Psoas muscle (tissue), 8 donors: ENCODE data around the gene TEX54. TPM values are rescaled to one million over a fixed set of nuclear protein-coding genes. Genes with fewer than 3 reads are reported as not detected.
A peak's percentile ranks its signal among the peaks of the same experiment; 100 is the strongest.

Source experiments
- ATAC-seq, 4 donors: fragments of 200-7000 bp; cut with Tn5 transposase; one replicate each; pipeline ENCODE4 v1.9.1; 2020; ENCODE audit warnings: moderate library complexity in 3 of 4, mild to moderate bottlenecking in 2 of 4
- DNase-seq, 2 donors: peaks; one replicate each; pipeline ENCODE4 v3.0.0-alpha.2; 2020
- H3K27ac ChIP-seq: fragments of 200-600 bp; one replicate; pipeline ENCODE4 v1.8.0; 2022
- H3K27me3 ChIP-seq, 3 donors: fragments of 200-600 bp in 1 of 3; one replicate each; pipeline versions ENCODE4 v1.6.1 to v1.8.0; 2013 to 2022; ENCODE audit warnings: low read length in 2 of 3, mild to moderate bottlenecking in 2 of 3, moderate library complexity in 1 of 3; ENCODE audit not compliant: insufficient read depth in 3 of 3
- H3K36me3 ChIP-seq, 2 donors: fragments of 200-600 bp in 1 of 2; one replicate each; pipeline versions ENCODE4 v1.6.1 to v1.8.0; 2013 to 2022; ENCODE audit warnings: low read depth in 1 of 2, mild to moderate bottlenecking in 1 of 2, moderate library complexity in 1 of 2; ENCODE audit not compliant: insufficient read depth in 1 of 2
- H3K4me1 ChIP-seq: fragments of 200-600 bp; one replicate; pipeline ENCODE4 v1.8.0; 2022
- H3K4me3 ChIP-seq: fragments of 200-600 bp; one replicate; pipeline ENCODE4 v1.8.0; 2022; ENCODE audit warnings: mild to moderate bottlenecking
- H3K9me3 ChIP-seq: fragments of 200-600 bp; one replicate; pipeline ENCODE4 v1.8.0; 2022
- CTCF ChIP-seq: fragments of 200-600 bp; IDR thresholded peaks from one replicate; pipeline ENCODE4 v1.8.0; 2022; ENCODE audit warnings: antibody characterized with exemption
- WGBS, 3 donors: extraction: QIAGEN DNeasy Blood & Tissue Kit; methylation state at CpG; one replicate each; pipeline versions ENCODE4 v1.1.6 to v1.1.7; 2013; 5-methylcytosine and 5-hydroxymethylcytosine counted together
- intact Hi-C, 2 donors: fragments of 100-400 bp; cut with DNase I; formaldehyde crosslinking; loops; one replicate each; pipeline versions ENCODE4 v1.11.0 to v1.14.2; 2022
- polyA plus RNA-seq, 3 donors: library from polyadenylated mRNA; stranded (reverse); fragments of 200-250 nt; gene quantifications; one replicate each; pipeline ENCODE4 v1.2.3, GENCODE V29; 2013
- total RNA-seq, 4 donors: library from RNA; stranded (reverse); fragmentation: NEBNext Ultra II Directional in 2 of 4; extraction: Animal tissue kit (Norgen Biotek cat#: 25700) in 2 of 4; gene quantifications; one replicate each; pipeline versions ENCODE4 v1.2.1 to v1.2.4, GENCODE V29; 2021 to 2023
- donor health status: healthy with polysubstance abuse.
- donor health status: DM: no; HTN: no; CAD: no; lungs with moderate emphysema.
- donor health status: Bipolar disorder and iron deficiency.
- donor health status: healthy.
- donor health status: DM: yes; HTN: yes; CAD: no.
- donor health status: DM: no; HTN: no; CAD: no.
- donor health status: DM: no; HTN: no; CAD: no.
- donor health status: DM: yes; HTN: yes; CAD: no.

TEX54 gene
- total and polyA plus RNA-seq, 7 donors: not detected

DNA sequence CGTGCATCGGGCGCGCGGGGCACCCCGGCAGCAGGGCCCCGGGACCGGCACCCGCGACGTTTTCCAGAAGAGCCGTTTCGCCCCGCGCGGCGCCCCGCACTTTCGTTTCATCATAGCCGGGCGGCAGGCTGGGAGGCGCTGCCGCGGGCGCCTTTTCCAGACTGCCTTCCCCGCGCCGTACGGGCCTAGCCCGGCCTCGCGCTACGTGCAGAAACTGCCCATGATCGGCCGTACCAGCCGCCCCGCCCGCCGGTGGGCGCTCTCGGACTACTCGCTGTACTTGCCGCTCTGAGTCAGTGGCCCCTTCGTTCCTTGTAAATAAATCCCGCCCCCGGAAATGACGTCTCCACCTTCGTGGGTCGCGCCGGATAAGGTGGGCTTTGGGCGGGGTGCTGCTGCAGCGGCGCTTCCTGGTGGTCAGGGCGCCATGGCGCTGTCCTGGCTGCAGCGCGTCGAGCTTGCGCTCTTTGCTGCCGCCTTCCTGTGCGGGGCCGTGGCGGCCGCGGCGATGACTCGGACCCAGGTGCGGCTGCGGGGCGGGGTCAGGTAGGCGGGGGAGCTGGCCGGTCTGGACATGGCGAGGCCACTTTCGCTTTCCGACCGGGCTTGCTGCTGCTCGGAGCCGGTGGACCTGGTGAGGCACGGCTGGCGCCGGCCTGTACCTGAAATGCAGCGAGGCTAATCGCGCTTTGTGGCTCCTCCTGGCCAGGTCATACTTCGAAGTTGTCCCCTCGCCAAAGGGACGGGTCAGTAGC is 45.5 kb downstream of the TEX54 start, which contains the start of gene TMEM179B:
Gene TMEM179B (plus strand): TSS at position 398 of the 755 bp plus-strand sequence. CDS start 30 bp downstream, at position 428.
- peak; percentile 97 to 98 for DNase-seq
- TF ChIP-seq CTCF: peak; percentile 39
- peak; percentile 89 to 91 (median 90) for ATAC-seq
- no peaks in the 10 kb centered on the region for H3K27me3 ChIP-seq
- H3K27ac ChIP-seq: peak within 1 kb of the TSS; percentile 99
- no peaks in the 10 kb centered on the region for H3K9me3 ChIP-seq
- peaks cover 0 to 68% of the 10 kb centered on the region in 2 donors for H3K36me3 ChIP-seq
- 0% methylated on average over 65 to 88 of the region's 88 CpGs for WGBS, 3 donors
- peak within 1 kb of the TSS; percentile 97 for H3K4me3 ChIP-seq
- H3K4me1 ChIP-seq: peaks cover 34% of the 10 kb centered on the region
- intact Hi-C loops: loop anchor here (2.0 to 5.0 kb wide), 3 partner anchors 45 to 76 kb away; partner anchors contain the start of genes STX5 (in 1 of the 2) and TEX54 (in 1 of the 2)

GRCh38 chr11:62786318-62787004 is 46.2 kb downstream of the TEX54 start:
- WGBS, 3 donors: 0 to 3% (median 1%) methylated on average over 30 to 51 of the region's 51 CpGs
- TF ChIP-seq CTCF: peak; percentile 93
- Histone ChIP-seq H3K27ac (peak overlapping the region; percentile 99), H3K9me3 (no peaks in the 10 kb centered on the region), H3K4me3 (peak overlapping the region; percentile 97), H3K36me3 (peaks cover 0 to 73% of the 10 kb centered on the region in 2 donors), H3K27me3 (no peaks in the 10 kb centered on the region), H3K4me1 (peaks cover 34% of the 10 kb centered on the region)
- ATAC-seq (peak; percentile 80 to 84 (median 84)), DNase-seq (peak; percentile 91 to 95)
- intact Hi-C loops: loop anchor here (2.0 to 5.0 kb wide), 3 partner anchors 46 to 76 kb away; partner anchors contain the start of genes STX5 (in 1 of the 2) and TEX54 (in 1 of the 2)

- no peak for TF ChIP-seq CTCF
- ATAC-seq: no peak
- intact Hi-C loops: no loop called here
Observed at GRCh38 chr11:62782753-62783152, 49.9 kb downstream of the TEX54 start.

More at GRCh38 chr11:62782753-62783152, 49.9 kb downstream of the TEX54 start:
- Histone ChIP-seq H3K36me3 (peaks cover 0 to 84% of the 10 kb centered on the region in 2 donors), H3K27me3 (no peaks in the 10 kb centered on the region), H3K4me3 (no peak overlapping the region), H3K27ac (no peak overlapping the region), H3K4me1 (peaks cover 9% of the 10 kb centered on the region), H3K9me3 (no peaks in the 10 kb centered on the region)
- WGBS, 3 donors: 91 to 95% (median 93%) methylated on average over 7 of the region's 7 CpGs
- DNase-seq: no peak

Other genes with a start within 250 kb of the TEX54 start
- 10 to 100 TPM; 14.3 to 23.7 (median 19.6) TPM for gene TUT1, start 241.3 kb downstream of the TEX54 start, total RNA-seq
- gene TUT1, start 241.3 kb downstream of the TEX54 start, polyA plus RNA-seq: 10 to 100 TPM; 12.1 to 15.5 (median 12.7) TPM
- gene MTA2, start 231.0 kb downstream of the TEX54 start, total RNA-seq: 10 to 100 TPM; 20.0 to 32.5 (median 28.6) TPM
- 10 to 100 TPM; 18.4 to 27.1 (median 26.9) TPM for gene MTA2, start 231.0 kb downstream of the TEX54 start, polyA plus RNA-seq
- gene EML3, start 220.1 kb downstream of the TEX54 start, total RNA-seq: 10 to 100 TPM; 14.1 to 19.5 (median 16.9) TPM
- 10 to 100 TPM in 2 of 3 donors, 1 to 10 TPM in 1; 7.4 to 11.3 (median 11.1) TPM for gene EML3, start 220.1 kb downstream of the TEX54 start, polyA plus RNA-seq
- gene ROM1, start 219.6 kb downstream of the TEX54 start, total RNA-seq: 1 to 10 TPM; 2.0 to 4.4 (median 3.1) TPM
- gene ROM1, start 219.6 kb downstream of the TEX54 start, polyA plus RNA-seq: 1 to 10 TPM; 3.7 to 5.5 (median 4.7) TPM
- gene B3GAT3, start 210.9 kb downstream of the TEX54 start, total RNA-seq: 10 to 100 TPM in 3 of 4 donors, 1 to 10 TPM in 1; 7.4 to 11.8 (median 11.0) TPM
- gene B3GAT3, start 210.9 kb downstream of the TEX54 start, polyA plus RNA-seq: 10 to 100 TPM; 11.7 to 37.6 (median 20.0) TPM
- 10 to 100 TPM; 59.7 to 62.2 (median 61.4) TPM for gene GANAB, start 186.2 kb downstream of the TEX54 start, total RNA-seq
- 10 to 100 TPM; 34.3 to 64.6 (median 62.0) TPM for gene GANAB, start 186.2 kb downstream of the TEX54 start, polyA plus RNA-seq
- 10 to 100 TPM; 13.5 to 20.6 (median 17.1) TPM for gene INTS5, start 179.5 kb downstream of the TEX54 start, total RNA-seq
- gene INTS5, start 179.5 kb downstream of the TEX54 start, polyA plus RNA-seq: 10 to 100 TPM in 1 of 3 donors, 1 to 10 TPM in 2; 8.1 to 19.9 (median 9.3) TPM
- gene C11orf98, start 167.6 kb downstream of the TEX54 start, total RNA-seq: 10 to 100 TPM; 29.8 to 50.9 (median 50.2) TPM
- gene C11orf98, start 167.6 kb downstream of the TEX54 start, polyA plus RNA-seq: 100 to 1,000 TPM in 1 of 3 donors, 10 to 100 TPM in 2; 87.1 to 155 (median 93.1) TPM
- gene CSKMT, start 167.5 kb downstream of the TEX54 start, total RNA-seq: 10 to 100 TPM in 2 of 4 donors, 1 to 10 TPM in 2; 3.8 to 12.8 (median 9.4) TPM
- 10 to 100 TPM in 1 of 3 donors, 1 to 10 TPM in 2; 4.8 to 11.4 (median 7.8) TPM for gene CSKMT, start 167.5 kb downstream of the TEX54 start, polyA plus RNA-seq
- 1 to 10 TPM; 5.2 to 8.8 (median 7.1) TPM for gene UQCC3, start 161.2 kb downstream of the TEX54 start, total RNA-seq
- 10 to 100 TPM in 1 of 3 donors, 1 to 10 TPM in 2; 6.4 to 16.5 (median 8.6) TPM for gene UQCC3, start 161.2 kb downstream of the TEX54 start, polyA plus RNA-seq
- 1 to 10 TPM in 3 of 4 donors, under 1 TPM in 1; 0.74 to 3.2 (median 1.9) TPM for gene LBHD1, start 160.6 kb downstream of the TEX54 start, total RNA-seq
- gene LBHD1, start 160.6 kb downstream of the TEX54 start, polyA plus RNA-seq: 1 to 10 TPM in 2 of 3 donors, under 1 TPM in 1; 0.98 to 3.6 (median 1.6) TPM
- 100 to 1,000 TPM; 102 to 204 (median 149) TPM for gene UBXN1, start 153.8 kb downstream of the TEX54 start, total RNA-seq
- 100 to 1,000 TPM; 225 to 376 (median 295) TPM for gene UBXN1, start 153.8 kb downstream of the TEX54 start, polyA plus RNA-seq
- gene LRRN4CL, start 143.3 kb downstream of the TEX54 start, total RNA-seq: 1 to 10 TPM; 2.4 to 4.8 (median 3.8) TPM
- 1 to 10 TPM; 1.8 to 3.7 (median 2.8) TPM for gene LRRN4CL, start 143.3 kb downstream of the TEX54 start, polyA plus RNA-seq
- 10 to 100 TPM; 17.0 to 45.4 (median 29.0) TPM for gene BSCL2, start 125.4 kb downstream of the TEX54 start, total RNA-seq
- gene BSCL2, start 125.4 kb downstream of the TEX54 start, polyA plus RNA-seq: 100 to 1,000 TPM in 1 of 3 donors, 10 to 100 TPM in 2; 61.5 to 174 (median 63.5) TPM
- not detected for gene GNG3, start 125.2 kb downstream of the TEX54 start, total RNA-seq
- under 1 TPM in 2 of 3 donors, not detected in 1; 0.10 to 0.39 TPM for gene GNG3, start 125.2 kb downstream of the TEX54 start, polyA plus RNA-seq
- 10 to 100 TPM; 27.2 to 39.7 (median 31.4) TPM for gene HNRNPUL2, start 105.4 kb downstream of the TEX54 start, total RNA-seq
- gene HNRNPUL2, start 105.4 kb downstream of the TEX54 start, polyA plus RNA-seq: 10 to 100 TPM; 23.8 to 35.1 (median 25.0) TPM
- gene TTC9C, start 104.4 kb downstream of the TEX54 start, total RNA-seq: 10 to 100 TPM; 14.8 to 19.6 (median 16.4) TPM
- 10 to 100 TPM; 20.2 to 30.4 (median 28.2) TPM for gene TTC9C, start 104.4 kb downstream of the TEX54 start, polyA plus RNA-seq
- gene ZBTB3, start 78.7 kb downstream of the TEX54 start, total RNA-seq: 1 to 10 TPM; 5.4 to 8.7 (median 6.5) TPM
- gene ZBTB3, start 78.7 kb downstream of the TEX54 start, polyA plus RNA-seq: 1 to 10 TPM; 1.5 to 3.5 (median 2.1) TPM
- 10 to 100 TPM; 31.7 to 44.7 (median 36.2) TPM for gene POLR2G, start 71.3 kb downstream of the TEX54 start, total RNA-seq
- 10 to 100 TPM; 44.0 to 92.6 (median 48.8) TPM for gene POLR2G, start 71.3 kb downstream of the TEX54 start, polyA plus RNA-seq
- gene TAF6L, start 61.4 kb downstream of the TEX54 start, total RNA-seq: 10 to 100 TPM; 13.5 to 19.9 (median 18.3) TPM
- gene TAF6L, start 61.4 kb downstream of the TEX54 start, polyA plus RNA-seq: 10 to 100 TPM; 18.0 to 26.5 (median 20.1) TPM
- gene TMEM179B, start 45.4 kb downstream of the TEX54 start, total RNA-seq: 10 to 100 TPM; 12.2 to 18.5 (median 16.0) TPM
- 10 to 100 TPM; 31.5 to 42.0 (median 34.4) TPM for gene TMEM179B, start 45.4 kb downstream of the TEX54 start, polyA plus RNA-seq
- 10 to 100 TPM in 1 of 4 donors, 1 to 10 TPM in 3; 6.2 to 11.5 (median 8.4) TPM for gene TMEM223, start 40.8 kb downstream of the TEX54 start, total RNA-seq
- gene TMEM223, start 40.8 kb downstream of the TEX54 start, polyA plus RNA-seq: 10 to 100 TPM; 16.6 to 37.7 (median 21.7) TPM
- gene NXF1, start 27.4 kb downstream of the TEX54 start, total RNA-seq: 10 to 100 TPM; 38.3 to 45.4 (median 41.9) TPM
- gene NXF1, start 27.4 kb downstream of the TEX54 start, polyA plus RNA-seq: 10 to 100 TPM; 36.3 to 67.0 (median 49.7) TPM
- 10 to 100 TPM; 16.0 to 24.6 (median 20.7) TPM for gene STX5, start 790 bp downstream of the TEX54 start, total RNA-seq
- 10 to 100 TPM; 18.2 to 21.1 (median 21.1) TPM for gene STX5, start 790 bp downstream of the TEX54 start, polyA plus RNA-seq
- 10 to 100 TPM; 32.9 to 74.9 (median 54.2) TPM for gene WDR74, start 6.7 kb upstream of the TEX54 start, total RNA-seq
- gene WDR74, start 6.7 kb upstream of the TEX54 start, polyA plus RNA-seq: 100 to 1,000 TPM in 1 of 3 donors, 10 to 100 TPM in 2; 90.1 to 121 (median 92.5) TPM
- 100 to 1,000 TPM in 3 of 4 donors, 10 to 100 TPM in 1; 62.6 to 187 (median 132) TPM for gene SLC3A2, start 48.1 kb upstream of the TEX54 start, total RNA-seq
- 100 to 1,000 TPM; 149 to 374 (median 208) TPM for gene SLC3A2, start 48.1 kb upstream of the TEX54 start, polyA plus RNA-seq
- not detected for gene CHRM1, start 88.5 kb upstream of the TEX54 start, total RNA-seq
- under 1 TPM in 1 of 3 donors, not detected in 2; 0.06 TPM for gene CHRM1, start 88.5 kb upstream of the TEX54 start, polyA plus RNA-seq
- not detected for gene SLC22A6, start 152.1 kb upstream of the TEX54 start, total RNA-seq
- gene SLC22A6, start 152.1 kb upstream of the TEX54 start, polyA plus RNA-seq: not detected
- gene SLC22A8, start 183.0 kb upstream of the TEX54 start, total RNA-seq: not detected
- not detected for gene SLC22A8, start 183.0 kb upstream of the TEX54 start, polyA plus RNA-seq